ENCODE data around the gene PTGES2. TPM values are rescaled to one million over a fixed set of nuclear protein-coding genes. Genes with fewer than 3 reads are reported as not detected.

The PTGES2 gene
- total and polyA plus RNA-seq, 2 of the 13 experiments (the other 11 are each of a cell fraction or from before 2014, with no cell fraction given): 63.7 to 79.8 TPM

DNA sequence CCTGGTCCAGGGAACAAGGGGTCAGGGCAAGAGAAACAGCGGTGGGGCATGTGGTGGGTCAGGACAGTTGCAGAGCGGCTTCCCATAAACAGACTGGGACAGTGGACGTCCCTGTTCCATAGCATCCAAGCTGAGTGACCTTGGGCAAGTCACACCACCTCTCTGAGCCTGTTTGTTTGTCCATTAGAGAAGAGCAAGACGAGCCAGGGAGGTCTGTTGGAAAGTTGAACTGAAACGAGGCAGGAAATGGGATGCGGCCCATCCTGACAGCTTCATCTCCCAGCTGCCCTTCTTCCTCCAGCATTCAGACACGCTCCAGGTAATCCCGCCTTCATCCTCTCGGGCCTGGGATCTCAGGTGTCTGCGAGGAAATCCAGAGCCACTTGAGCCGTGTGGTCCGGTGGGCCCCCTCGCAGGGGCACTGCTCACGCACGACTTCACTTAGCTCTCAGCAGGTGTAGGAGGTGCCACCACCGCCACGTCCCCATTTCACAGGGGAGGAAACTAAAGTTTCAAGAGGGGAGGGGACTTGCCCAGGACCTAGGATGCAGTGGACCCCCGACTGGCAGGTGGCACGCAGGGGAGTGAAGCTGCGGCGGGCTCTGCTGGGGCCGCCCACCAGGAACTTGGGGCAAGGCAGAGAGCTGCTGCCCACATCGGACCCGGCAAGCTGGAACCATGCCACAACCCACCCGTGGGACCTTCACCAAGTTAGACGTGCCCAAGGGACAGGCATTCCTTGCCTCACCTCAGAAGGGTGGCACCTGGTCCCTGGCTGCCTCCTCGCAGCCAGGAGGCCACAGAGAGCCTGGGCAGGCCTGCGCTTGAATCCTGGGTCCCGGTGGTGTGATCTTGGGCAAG lies 13.0 kb downstream of the PTGES2 start (continued):
- TF ChIP-seq TIGD3 (CRISPR knock-in tag; IDR thresholded peaks at IDR 0.05; ENCODE audit: borderline replicate concordance) (0 out of 2 replicates have a peak, but pooled peaks have one; percentile 25), JUND (CRISPR knock-in tag; IDR thresholded peaks at IDR 0.05) (no peak), RFXAP (CRISPR knock-in tag; IDR thresholded peaks at IDR 0.05; ENCODE audit: borderline replicate concordance) (no peak; the same call in 1 of the 2 replicates), ARHGAP35 (CRISPR knock-in tag; IDR thresholded peaks at IDR 0.05; ENCODE audit: borderline replicate concordance) (no peak), IKZF4 (CRISPR knock-in tag; IDR thresholded peaks at IDR 0.05; ENCODE audit: borderline replicate concordance, low read depth, not compliant biosample characterization) (no peak), ZNF746 (CRISPR knock-in tag; IDR thresholded peaks at IDR 0.05) (no peak), JDP2 (CRISPR knock-in tag; IDR thresholded peaks at IDR 0.05; ENCODE audit: borderline replicate concordance) (no peak), ZBTB2 (CRISPR knock-in tag; IDR thresholded peaks at IDR 0.05; ENCODE audit: low read depth) (no peak), BORCS8-MEF2B (CRISPR knock-in tag; IDR thresholded peaks at IDR 0.05) (no peak), GPN1 (CRISPR knock-in tag; IDR thresholded peaks at IDR 0.05; ENCODE audit: borderline replicate concordance) (no peak), ZNF572 (CRISPR knock-in tag; IDR thresholded peaks at IDR 0.05) (no peak), BCL6 (CRISPR knock-in tag; IDR thresholded peaks at IDR 0.05) (no peak), ZMAT3 (CRISPR knock-in tag; conservative IDR thresholded peaks at IDR 0.05) (peak; percentile 4; the same call in 1 of the 2 replicates), GATAD2A (CRISPR knock-in tag; IDR thresholded peaks at IDR 0.05) (no peak), SRY (CRISPR knock-in tag; IDR thresholded peaks at IDR 0.05) (no peak), IRX3 (CRISPR knock-in tag; IDR thresholded peaks at IDR 0.05; ENCODE audit: borderline replicate concordance, low read depth) (no peak), ZNF367 (CRISPR knock-in tag; IDR thresholded peaks at IDR 0.05; ENCODE audit: borderline replicate concordance) (no peak), ZNF644 (CRISPR knock-in tag; IDR thresholded peaks at IDR 0.05; ENCODE audit: low read depth) (no peak), NFE2 (CRISPR knock-in tag; IDR thresholded peaks at IDR 0.05) (no peak), ZNF33A (CRISPR knock-in tag; IDR thresholded peaks at IDR 0.05; ENCODE audit: borderline replicate concordance) (no peak), CC2D1A (CRISPR knock-in tag; IDR thresholded peaks at IDR 0.05) (no peak)
- TF ChIP-seq, protein P1, sequence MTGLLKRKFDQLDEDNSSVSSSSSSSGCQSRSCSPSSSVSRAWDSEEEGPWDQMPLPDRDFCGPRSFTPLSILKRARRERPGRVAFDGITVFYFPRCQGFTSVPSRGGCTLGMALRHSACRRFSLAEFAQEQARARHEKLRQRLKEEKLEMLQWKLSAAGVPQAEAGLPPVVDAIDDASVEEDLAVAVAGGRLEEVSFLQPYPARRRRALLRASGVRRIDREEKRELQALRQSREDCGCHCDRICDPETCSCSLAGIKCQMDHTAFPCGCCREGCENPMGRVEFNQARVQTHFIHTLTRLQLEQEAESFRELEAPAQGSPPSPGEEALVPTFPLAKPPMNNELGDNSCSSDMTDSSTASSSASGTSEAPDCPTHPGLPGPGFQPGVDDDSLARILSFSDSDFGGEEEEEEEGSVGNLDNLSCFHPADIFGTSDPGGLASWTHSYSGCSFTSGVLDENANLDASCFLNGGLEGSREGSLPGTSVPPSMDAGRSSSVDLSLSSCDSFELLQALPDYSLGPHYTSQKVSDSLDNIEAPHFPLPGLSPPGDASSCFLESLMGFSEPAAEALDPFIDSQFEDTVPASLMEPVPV (CRISPR knock-in tag; IDR thresholded peaks at IDR 0.05): peak; percentile 4; the same call in 1 of the 2 replicates
- TF ChIP-seq, protein P2, sequence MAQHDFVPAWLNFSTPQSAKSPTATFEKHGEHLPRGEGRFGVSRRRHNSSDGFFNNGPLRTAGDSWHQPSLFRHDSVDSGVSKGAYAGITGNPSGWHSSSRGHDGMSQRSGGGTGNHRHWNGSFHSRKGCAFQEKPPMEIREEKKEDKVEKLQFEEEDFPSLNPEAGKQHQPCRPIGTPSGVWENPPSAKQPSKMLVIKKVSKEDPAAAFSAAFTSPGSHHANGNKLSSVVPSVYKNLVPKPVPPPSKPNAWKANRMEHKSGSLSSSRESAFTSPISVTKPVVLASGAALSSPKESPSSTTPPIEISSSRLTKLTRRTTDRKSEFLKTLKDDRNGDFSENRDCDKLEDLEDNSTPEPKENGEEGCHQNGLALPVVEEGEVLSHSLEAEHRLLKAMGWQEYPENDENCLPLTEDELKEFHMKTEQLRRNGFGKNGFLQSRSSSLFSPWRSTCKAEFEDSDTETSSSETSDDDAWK (CRISPR knock-in tag; IDR thresholded peaks at IDR 0.05): no peak
